Esophagus squamous epithelium (tissue), 5 donors: ENCODE results near the gene KIF6. TPM values are rescaled to one million over a fixed set of nuclear protein-coding genes. Genes with fewer than 3 reads are reported as not detected.

ENCODE experiments used
- DNase-seq: peaks from one replicate; lab custom pipeline; 2025; lab: John Stamatoyannopoulos, UW
- H3K27ac ChIP-seq, 4 donors: fragments of 200-600 bp; sonication (generic); one replicate each; pipeline ENCODE4 v1.5.1; 2016 to 2019; ENCODE audit warnings: mild to moderate bottlenecking in 1 of 4
- H3K27me3 ChIP-seq, 4 donors: fragments of 200-600 bp; sonication (generic); 1 replicate in 3 of 4; 2 replicates in 1 of 4; pipeline versions ENCODE4 v1.5.1 to v1.6.0; 2017 to 2021; ENCODE audit warnings: antibody characterized with exemption in 1 of 4
- H3K36me3 ChIP-seq, 3 donors: fragments of 200-600 bp; sonication (generic); one replicate each; pipeline ENCODE4 v1.5.1; 2016 to 2019
- H3K4me1 ChIP-seq, 3 donors: fragments of 200-600 bp; sonication (generic); one replicate each; pipeline ENCODE4 v1.5.1; 2017 to 2019
- H3K4me3 ChIP-seq, 4 donors: fragments of 200-600 bp; sonication (generic); 1 replicate in 3 of 4; 2 replicates in 1 of 4; pipeline ENCODE4 v1.5.1; 2016 to 2019; ENCODE audit warnings: mild to moderate bottlenecking in 2 of 4, moderate library complexity in 1 of 4
- H3K9me3 ChIP-seq, 3 donors: fragments of 200-600 bp; sonication (generic); one replicate each; pipeline ENCODE4 v1.5.1; 2016 to 2019
- POLR2A ChIP-seq, 4 donors: fragments of 450-650 bp; IDR thresholded peaks; one replicate each; pipeline ENCODE4 v1.6.1; 2017; ENCODE audit warnings: antibody characterized with exemption in 4 of 4, mild to moderate bottlenecking in 4 of 4, moderate library complexity in 3 of 4
- WGBS, 2 donors: methylation state at CpG; one replicate each; pipeline ENCODE4 v1.1.5; 2018; 5-methylcytosine and 5-hydroxymethylcytosine counted together
- intact Hi-C: fragments of 100-400 bp; cut with DNase I; formaldehyde crosslinking; loops from one replicate; pipeline ENCODE4 v1.15.0; 2022
- total RNA-seq, 4 donors: library from RNA; depleted of rRNA; stranded (reverse); fragments of >200 nt; gene quantifications; one replicate each; pipeline ENCODE4 v1.1.0, GENCODE V29; 2016
- TF ChIP-seq, protein P1 (sequence below), 6 experiments: fragments of 450-650 bp in 4 of 6; fragments of 200-600 bp in 2 of 6; sonication (generic) in 2 of 6; IDR thresholded peaks; one replicate each; pipeline ENCODE4 v1.5.1; 2016 to 2019; ENCODE audit warnings: antibody characterized with exemption in 6 of 6, mild to moderate bottlenecking in 4 of 6, moderate library complexity in 4 of 6
- donor health status: DM: yes; HTN: yes; CAD: no.

Gene KIF6
- total RNA-seq, 4 donors from 2014 or later = 0.19 TPM; not detected in 3

DNA sequence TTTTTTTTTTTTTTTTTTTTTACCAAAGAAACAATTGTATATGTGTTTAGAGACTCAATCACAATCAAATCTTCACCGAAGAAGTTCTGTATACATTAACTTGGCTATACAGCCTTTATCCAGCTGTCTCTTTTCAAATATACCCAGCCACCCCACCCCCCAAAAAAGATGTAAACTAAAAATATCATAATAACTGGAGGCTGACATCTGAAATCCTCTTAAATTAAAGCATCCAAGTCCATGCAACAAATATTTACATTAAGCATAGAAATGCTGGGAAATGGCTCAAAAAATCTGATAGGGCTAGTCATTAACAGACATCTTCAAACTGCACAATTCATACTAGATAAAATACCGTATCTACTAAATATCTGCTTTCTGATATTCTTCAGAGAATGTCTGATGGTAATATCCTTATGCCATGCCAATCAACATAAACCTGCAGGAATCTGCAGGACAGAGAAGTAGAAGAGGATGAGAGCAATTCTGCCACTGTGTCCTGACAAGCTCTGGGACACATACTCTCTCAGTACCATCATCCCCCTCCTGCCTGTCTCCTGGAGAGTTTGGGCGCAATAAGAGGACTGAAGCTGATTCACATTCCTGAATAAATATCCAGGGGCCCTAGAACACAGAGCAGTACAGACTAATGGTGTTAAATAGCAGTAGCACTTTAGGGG lies 152.4 kb downstream of the KIF6 start:
- no peaks in the 10 kb centered on the region for H3K27me3 ChIP-seq
- intact Hi-C loops = no loop called here
- no peak for DNase-seq
- no peak overlapping the region for H3K4me3 ChIP-seq
- no peaks in the 10 kb centered on the region for H3K4me1 ChIP-seq
- H3K36me3 ChIP-seq = no peaks in the 10 kb centered on the region
- no peaks in the 10 kb centered on the region for H3K9me3 ChIP-seq
- TF ChIP-seq, protein P1, sequence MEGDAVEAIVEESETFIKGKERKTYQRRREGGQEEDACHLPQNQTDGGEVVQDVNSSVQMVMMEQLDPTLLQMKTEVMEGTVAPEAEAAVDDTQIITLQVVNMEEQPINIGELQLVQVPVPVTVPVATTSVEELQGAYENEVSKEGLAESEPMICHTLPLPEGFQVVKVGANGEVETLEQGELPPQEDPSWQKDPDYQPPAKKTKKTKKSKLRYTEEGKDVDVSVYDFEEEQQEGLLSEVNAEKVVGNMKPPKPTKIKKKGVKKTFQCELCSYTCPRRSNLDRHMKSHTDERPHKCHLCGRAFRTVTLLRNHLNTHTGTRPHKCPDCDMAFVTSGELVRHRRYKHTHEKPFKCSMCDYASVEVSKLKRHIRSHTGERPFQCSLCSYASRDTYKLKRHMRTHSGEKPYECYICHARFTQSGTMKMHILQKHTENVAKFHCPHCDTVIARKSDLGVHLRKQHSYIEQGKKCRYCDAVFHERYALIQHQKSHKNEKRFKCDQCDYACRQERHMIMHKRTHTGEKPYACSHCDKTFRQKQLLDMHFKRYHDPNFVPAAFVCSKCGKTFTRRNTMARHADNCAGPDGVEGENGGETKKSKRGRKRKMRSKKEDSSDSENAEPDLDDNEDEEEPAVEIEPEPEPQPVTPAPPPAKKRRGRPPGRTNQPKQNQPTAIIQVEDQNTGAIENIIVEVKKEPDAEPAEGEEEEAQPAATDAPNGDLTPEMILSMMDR (IDR thresholded peaks at IDR 0.05) = no peak
- TF ChIP-seq POLR2A (IDR thresholded peaks at IDR 0.05) = no peak
- 50 to 81% methylated on average over 3 of the region's 3 CpGs for WGBS, 2 donors
- no peak overlapping the region for H3K27ac ChIP-seq

DNA sequence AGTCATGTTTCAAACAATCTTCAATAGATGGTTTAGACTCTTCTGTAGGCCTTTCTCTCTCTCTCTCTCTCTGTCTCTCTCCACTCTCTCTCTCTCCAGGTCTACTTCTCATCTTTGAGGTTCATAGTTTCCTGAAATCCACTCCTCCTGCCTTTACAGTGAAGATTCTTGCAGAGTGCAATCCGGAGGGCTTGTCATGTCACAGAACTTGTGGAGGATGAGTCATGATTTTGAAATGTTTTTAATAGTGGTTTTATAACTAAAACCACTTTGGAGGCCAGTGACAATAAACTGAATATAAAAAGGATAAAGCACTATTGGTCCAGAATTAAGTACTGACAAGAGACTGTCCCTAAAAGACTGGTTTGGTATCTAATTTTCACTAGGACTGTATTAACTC lies 156.3 kb downstream of the KIF6 start:
- intact Hi-C loops = no loop called here
- Histone ChIP-seq H3K9me3 (no peaks in the 10 kb centered on the region), H3K4me1 (no peaks in the 10 kb centered on the region), H3K4me3 (no peak overlapping the region), H3K27me3 (no peaks in the 10 kb centered on the region), H3K36me3 (no peaks in the 10 kb centered on the region), H3K27ac (no peak overlapping the region)
- TF ChIP-seq, protein P1 (IDR thresholded peaks at IDR 0.05) = no peak
- no peak for TF ChIP-seq POLR2A (IDR thresholded peaks at IDR 0.05)
- 20 to 21% methylated on average over 1 of the region's 1 CpG for WGBS, 2 donors
- no peak for DNase-seq

DNA sequence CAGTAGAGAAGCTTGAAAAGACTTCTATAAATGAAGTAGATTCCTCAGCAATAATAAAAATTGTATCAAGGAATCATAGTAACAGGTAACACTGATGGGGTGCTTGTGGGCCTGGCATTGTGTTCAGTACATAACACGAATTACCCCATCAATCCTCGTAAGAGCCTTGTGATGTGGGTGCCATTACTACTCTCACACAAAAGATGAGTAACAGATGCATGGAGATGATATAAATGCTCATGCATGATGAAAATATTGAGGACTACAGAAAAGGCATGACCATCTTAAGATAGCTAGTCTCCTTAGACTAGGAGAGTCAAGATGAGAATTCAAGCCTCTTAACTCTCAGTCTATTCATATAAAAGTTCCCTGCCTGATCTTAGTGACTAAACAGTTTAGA lies 158.1 kb downstream of the KIF6 start:
- no peaks in the 10 kb centered on the region for H3K27me3 ChIP-seq
- 76 to 82% methylated on average over 2 of the region's 2 CpGs for WGBS, 2 donors
- intact Hi-C loops = no loop called here
- no peak overlapping the region for H3K4me3 ChIP-seq
- DNase-seq = no peak
- no peaks in the 10 kb centered on the region for H3K9me3 ChIP-seq
- H3K4me1 ChIP-seq = no peaks in the 10 kb centered on the region
- TF ChIP-seq, protein P1 (IDR thresholded peaks at IDR 0.05) = no peak
- no peak for TF ChIP-seq POLR2A (IDR thresholded peaks at IDR 0.05)
- H3K27ac ChIP-seq = no peak overlapping the region
- no peaks in the 10 kb centered on the region for H3K36me3 ChIP-seq

DNA sequence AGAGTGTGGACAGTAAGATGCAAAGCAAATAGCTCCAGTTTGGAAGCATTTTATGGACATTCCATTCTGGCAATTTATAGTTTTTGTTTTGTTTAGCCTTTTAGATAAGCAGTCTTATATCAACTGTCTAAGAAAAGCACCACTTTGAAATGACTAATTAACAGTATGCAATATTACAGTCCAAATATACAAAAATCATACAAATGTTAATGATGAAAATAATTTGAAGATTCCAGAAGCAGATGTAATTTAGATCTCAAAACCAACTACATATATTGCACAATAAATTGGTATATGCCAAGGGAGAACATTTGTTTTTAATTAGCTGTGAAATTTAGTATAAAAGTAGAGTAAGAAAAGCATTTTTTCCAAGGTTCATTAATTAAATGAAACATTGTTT lies 158.8 kb downstream of the KIF6 start:
- Histone ChIP-seq H3K27ac (no peak overlapping the region), H3K27me3 (no peaks in the 10 kb centered on the region), H3K36me3 (no peaks in the 10 kb centered on the region), H3K9me3 (no peaks in the 10 kb centered on the region), H3K4me1 (no peaks in the 10 kb centered on the region), H3K4me3 (no peak overlapping the region)
- DNase-seq = no peak
- TF ChIP-seq, protein P1 (IDR thresholded peaks at IDR 0.05) = no peak
- TF ChIP-seq POLR2A (IDR thresholded peaks at IDR 0.05) = no peak
- intact Hi-C loops = no loop called here

DNA sequence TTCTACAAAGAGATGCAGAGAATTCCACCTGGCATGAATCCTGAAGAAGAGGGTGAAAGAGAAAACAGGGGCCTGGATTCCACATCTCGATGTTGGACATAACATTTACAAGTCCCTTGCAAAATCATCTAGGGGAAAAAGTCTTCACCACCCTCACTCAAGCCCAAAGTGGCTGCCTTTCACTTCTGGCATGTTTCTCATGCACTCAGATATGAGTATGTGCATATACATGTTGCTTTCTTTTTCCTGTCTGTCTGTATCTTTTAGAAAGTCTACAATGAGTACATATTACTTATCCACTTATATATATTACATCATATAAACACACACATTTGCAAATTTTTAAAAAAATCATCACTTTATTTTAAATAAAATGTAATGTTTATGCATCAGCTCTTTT lies 159.3 kb downstream of the KIF6 start:
- WGBS, 2 donors = 58 to 84% methylated on average over 1 of the region's 1 CpG
- no peak for DNase-seq
- no peak overlapping the region for H3K27ac ChIP-seq
- H3K36me3 ChIP-seq = no peaks in the 10 kb centered on the region
- H3K4me3 ChIP-seq = no peak overlapping the region
- H3K27me3 ChIP-seq = no peaks in the 10 kb centered on the region
- no peak for TF ChIP-seq POLR2A (IDR thresholded peaks at IDR 0.05)
- TF ChIP-seq, protein P1 (IDR thresholded peaks at IDR 0.05) = no peak
- no peaks in the 10 kb centered on the region for H3K9me3 ChIP-seq
- no peaks in the 10 kb centered on the region for H3K4me1 ChIP-seq
- intact Hi-C loops = no loop called here
